ENCODE results near the gene EDN1. TPM values are rescaled to one million over a fixed set of nuclear protein-coding genes. Genes with fewer than 3 reads are reported as not detected.
A peak's percentile ranks its signal among the peaks of the same experiment; 100 is the strongest.

EDN1 gene
- total RNA-seq = 10 to 100 TPM in 2 of 4 donors, 1 to 10 TPM in 2; 3.6 to 38.4 (median 20.1) TPM

DNA sequence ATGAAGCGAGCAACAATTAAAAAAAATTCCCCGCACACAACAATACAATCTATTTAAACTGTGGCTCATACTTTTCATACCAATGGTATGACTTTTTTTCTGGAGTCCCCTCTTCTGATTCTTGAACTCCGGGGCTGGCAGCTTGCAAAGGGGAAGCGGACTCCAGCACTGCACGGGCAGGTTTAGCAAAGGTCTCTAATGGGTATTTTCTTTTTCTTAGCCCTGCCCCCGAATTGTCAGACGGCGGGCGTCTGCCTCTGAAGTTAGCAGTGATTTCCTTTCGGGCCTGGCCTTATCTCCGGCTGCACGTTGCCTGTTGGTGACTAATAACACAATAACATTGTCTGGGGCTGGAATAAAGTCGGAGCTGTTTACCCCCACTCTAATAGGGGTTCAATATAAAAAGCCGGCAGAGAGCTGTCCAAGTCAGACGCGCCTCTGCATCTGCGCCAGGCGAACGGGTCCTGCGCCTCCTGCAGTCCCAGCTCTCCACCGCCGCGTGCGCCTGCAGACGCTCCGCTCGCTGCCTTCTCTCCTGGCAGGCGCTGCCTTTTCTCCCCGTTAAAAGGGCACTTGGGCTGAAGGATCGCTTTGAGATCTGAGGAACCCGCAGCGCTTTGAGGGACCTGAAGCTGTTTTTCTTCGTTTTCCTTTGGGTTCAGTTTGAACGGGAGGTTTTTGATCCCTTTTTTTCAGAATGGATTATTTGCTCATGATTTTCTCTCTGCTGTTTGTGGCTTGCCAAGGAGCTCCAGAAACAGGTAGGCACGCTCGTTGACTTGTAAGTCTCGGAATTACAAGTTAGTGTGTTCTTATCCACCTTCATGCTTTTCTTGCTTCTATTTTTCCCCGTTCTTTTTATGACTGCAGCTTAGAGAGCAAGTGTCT lies at the start of gene EDN1:
Gene EDN1, plus strand, starts transcription at position 429 of the 888 bp plus-strand sequence. Its CDS starts 269 bp downstream, at position 698.
- TF ChIP-seq, protein P1, sequence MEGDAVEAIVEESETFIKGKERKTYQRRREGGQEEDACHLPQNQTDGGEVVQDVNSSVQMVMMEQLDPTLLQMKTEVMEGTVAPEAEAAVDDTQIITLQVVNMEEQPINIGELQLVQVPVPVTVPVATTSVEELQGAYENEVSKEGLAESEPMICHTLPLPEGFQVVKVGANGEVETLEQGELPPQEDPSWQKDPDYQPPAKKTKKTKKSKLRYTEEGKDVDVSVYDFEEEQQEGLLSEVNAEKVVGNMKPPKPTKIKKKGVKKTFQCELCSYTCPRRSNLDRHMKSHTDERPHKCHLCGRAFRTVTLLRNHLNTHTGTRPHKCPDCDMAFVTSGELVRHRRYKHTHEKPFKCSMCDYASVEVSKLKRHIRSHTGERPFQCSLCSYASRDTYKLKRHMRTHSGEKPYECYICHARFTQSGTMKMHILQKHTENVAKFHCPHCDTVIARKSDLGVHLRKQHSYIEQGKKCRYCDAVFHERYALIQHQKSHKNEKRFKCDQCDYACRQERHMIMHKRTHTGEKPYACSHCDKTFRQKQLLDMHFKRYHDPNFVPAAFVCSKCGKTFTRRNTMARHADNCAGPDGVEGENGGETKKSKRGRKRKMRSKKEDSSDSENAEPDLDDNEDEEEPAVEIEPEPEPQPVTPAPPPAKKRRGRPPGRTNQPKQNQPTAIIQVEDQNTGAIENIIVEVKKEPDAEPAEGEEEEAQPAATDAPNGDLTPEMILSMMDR (IDR thresholded peaks at IDR 0.05) = no peak
- DNase-seq (ENCODE audit: low spot score) (peak; percentile 35), ATAC-seq (ENCODE audit: low FRiP score) (peak; percentile 72)

DNA sequence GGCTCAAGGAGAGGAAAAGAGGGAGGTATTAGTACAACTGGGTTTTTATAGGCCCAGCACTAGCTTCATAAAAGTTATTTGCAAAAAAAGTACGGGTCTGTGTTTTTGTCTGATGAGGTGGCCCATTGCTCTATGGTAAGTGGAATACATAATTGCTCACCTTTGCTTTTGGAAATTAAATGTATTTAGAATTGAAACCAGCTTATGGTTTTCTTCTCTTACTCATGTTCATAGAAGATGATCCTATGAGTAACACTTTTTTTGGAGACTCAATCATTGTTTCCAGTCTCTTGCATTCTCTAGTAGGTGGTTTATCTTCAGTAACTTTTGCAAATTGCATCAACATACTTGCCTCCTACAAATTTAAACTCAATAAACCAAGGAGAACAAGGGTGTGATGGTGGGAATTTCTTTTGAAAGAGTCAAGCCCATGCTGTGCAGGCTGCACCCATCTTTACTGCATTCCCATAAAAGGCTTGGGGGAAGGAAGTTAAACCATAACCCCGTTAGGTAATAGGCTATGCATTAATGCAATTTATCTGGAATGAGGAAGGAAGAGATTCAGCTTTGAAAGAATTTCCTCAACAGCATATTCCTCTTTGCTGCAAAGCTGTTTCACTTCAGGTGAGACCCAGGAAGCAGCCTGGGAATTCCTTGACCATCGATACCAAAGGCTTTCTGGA lies 48.5 kb upstream of the EDN1 start:
- TF ChIP-seq, protein P1 (IDR thresholded peaks at IDR 0.05) = no peak
- no peak for DNase-seq (ENCODE audit: low spot score)
- no peak for ATAC-seq (ENCODE audit: low FRiP score)

DNA sequence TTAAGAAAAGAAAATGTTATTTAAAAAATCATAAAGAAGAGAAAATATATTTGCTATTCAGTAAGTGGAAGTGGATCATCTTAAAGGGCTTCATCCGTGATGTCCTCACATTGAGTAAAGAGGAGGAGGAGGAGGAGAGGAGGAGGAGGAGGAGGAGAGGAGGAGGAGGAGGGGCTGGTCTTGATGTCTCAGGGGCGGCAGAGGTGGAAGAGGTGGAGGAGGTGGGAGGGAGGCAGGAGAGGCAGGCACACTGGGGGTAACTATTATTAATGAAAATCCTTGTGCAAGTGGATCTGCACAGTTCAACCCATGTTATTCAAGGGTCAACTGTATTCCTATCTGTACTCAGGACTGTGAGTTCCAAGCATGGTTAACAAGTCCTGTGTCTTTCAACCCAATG lies 47.0 kb upstream of the EDN1 start:
- ATAC-seq (ENCODE audit: low FRiP score) = no peak
- no peak for DNase-seq (ENCODE audit: low spot score)
- TF ChIP-seq, protein P1 (IDR thresholded peaks at IDR 0.05) = no peak

DNA sequence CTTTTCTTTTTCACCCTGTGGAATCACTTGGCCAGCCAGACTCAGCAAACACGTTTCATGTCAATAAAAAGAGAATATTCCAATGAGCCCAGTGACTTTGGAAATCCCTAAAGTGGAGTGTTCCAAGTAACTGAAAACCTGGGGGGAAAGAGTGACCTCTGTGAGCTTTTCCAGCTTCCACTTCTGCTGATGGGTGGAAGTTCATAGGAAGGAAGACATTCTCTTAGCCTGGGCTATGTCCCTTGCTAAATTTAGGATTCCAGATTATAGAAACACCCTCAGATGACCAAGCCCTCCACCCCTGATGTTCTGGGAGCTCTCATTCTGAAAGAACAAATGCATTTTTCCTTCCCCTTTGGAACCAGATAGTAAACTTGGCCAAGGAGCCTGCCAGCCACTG lies 44.8 kb upstream of the EDN1 start:
- ATAC-seq (ENCODE audit: low FRiP score) (no peak), DNase-seq (ENCODE audit: low spot score) (no peak)
- TF ChIP-seq, protein P1 (IDR thresholded peaks at IDR 0.05) = no peak

DNA sequence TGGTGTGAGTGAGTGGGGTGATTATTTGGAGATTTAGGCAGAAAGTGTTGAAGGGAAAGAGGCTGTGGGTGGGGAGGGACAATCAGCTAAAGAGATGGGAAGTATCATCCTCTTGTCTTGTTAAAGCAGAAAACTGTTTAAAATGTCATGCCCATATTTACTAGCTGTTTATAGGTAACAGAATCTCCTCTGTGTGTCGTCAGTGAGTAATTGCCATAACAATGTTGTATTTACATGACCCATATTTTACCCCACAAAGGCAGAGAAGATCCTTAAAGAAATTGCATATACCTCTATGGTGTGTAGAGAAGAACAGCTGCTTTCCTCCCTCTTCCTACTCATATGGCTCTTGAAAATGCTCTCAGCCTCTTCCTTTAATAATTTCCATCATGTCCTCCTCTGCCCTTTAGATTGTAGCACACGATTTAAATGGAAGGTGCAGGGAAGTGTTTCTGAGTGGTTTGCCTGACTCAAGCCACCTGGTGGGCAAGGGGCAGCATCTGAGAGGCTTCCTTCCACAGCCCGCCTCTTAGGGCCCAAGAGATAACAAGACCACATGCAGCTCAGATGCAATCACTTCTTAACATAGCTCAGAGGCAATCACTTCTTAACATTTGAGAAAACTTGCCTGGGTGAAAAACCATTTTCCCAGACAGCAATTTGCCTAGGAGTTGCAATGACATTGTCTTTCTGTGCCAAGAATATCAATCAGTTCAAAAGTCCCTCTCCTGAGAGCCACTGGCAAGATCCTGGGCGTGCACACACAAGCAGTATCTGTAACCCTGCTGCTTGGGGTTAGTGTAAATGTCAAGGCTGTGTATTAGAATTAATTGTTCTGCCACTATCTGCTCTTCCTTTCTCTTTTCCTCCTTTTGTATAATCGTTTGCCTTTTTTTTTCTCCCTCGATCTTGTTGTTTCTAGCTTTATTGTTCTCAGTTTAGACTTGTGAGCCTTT lies 44.1 kb upstream of the EDN1 start:
- DNase-seq (ENCODE audit: low spot score) = no peak
- TF ChIP-seq, protein P1 (IDR thresholded peaks at IDR 0.05) = no peak
- ATAC-seq (ENCODE audit: low FRiP score) = no peak

DNA sequence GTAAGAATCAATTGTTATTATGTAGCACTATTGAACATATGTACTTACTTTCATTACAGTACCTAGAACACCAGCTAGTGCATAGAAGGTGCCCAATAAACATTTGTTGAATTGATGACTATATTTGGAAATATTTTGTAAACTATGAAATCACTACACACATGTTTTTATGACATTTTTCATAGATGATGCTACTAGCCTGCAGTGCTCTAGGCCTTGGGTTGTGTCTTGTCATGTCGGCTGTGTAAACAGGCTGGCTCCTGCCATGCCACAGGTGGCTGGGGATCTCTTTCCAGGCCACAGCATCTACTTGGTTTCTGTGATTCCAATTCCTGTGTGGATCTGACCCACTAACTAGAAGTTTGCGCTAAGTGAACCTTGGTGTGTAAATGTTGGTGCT lies 43.3 kb upstream of the EDN1 start:
- TF ChIP-seq, protein P1 (IDR thresholded peaks at IDR 0.05) = no peak
- ATAC-seq (ENCODE audit: low FRiP score) (no peak), DNase-seq (ENCODE audit: low spot score) (no peak)
